H1 (cell line): Measurements from ENCODE around the gene CRIP1. TPM values are rescaled to one million over a fixed set of nuclear protein-coding genes. Genes with fewer than 3 reads are reported as not detected.

Experiments used
- CTCF ChIA-PET: fragments of 300-600 bp; sonication (Branson Sonifier 250); formaldehyde crosslinking; loops from one replicate; lab custom pipeline; 2021; ENCODE audit not compliant: partially characterized antibody; lab: Charles Lee
- POLR2A ChIA-PET: fragments of 300-600 bp; sonication (Branson Sonifier 250); formaldehyde crosslinking; loops from one replicate; lab custom pipeline; 2021; ENCODE audit warnings: inconsistent platforms; ENCODE audit not compliant: partially characterized antibody; lab: Charles Lee
- DNase-seq, 2 experiments: peaks; one replicate each; pipeline versions ENCODE4 v3.0.0 to v3.0.0-alpha.2; 2010 to 2022; ENCODE audit warnings: low spot score in 2 of 2, low read depth in 1 of 2, mixed read lengths in 1 of 2
- FAIRE-seq: peaks from 2 replicates; lab custom pipeline; 2011; peaks lifted over from hg19 to GRCh38; lab: Jason Lieb, UNC
- H2AFZ ChIP-seq: 2 replicates; pipeline ENCODE4 v1.8.1; 2012; ENCODE audit warnings: low read length, inconsistent platforms
- H2AK5ac ChIP-seq: 2 replicates; pipeline ENCODE4 v1.6.1; 2013; ENCODE audit warnings: low read depth, low read length
- H2BK120ac ChIP-seq: replicated peaks from 2 replicates; pipeline ENCODE3; 2013; ENCODE audit warnings: low read depth, low read length, inconsistent platforms
- H2BK12ac ChIP-seq: 2 replicates; pipeline ENCODE4 v1.6.1; 2013; ENCODE audit warnings: low read depth, low read length
- H2BK15ac ChIP-seq: 2 replicates; pipeline ENCODE4 v1.6.1; 2013; ENCODE audit warnings: low read length
- H2BK20ac ChIP-seq: 2 replicates; pipeline ENCODE4 v1.6.1; 2013; ENCODE audit warnings: low read length
- H2BK5ac ChIP-seq: 2 replicates; pipeline ENCODE4 v1.6.1; 2013; ENCODE audit warnings: low read depth, low read length
- H3K14ac ChIP-seq: 2 replicates; pipeline ENCODE4 v1.6.1; 2013; ENCODE audit warnings: inconsistent platforms; ENCODE audit not compliant: insufficient read length
- H3K18ac ChIP-seq: 2 replicates; pipeline ENCODE4 v1.6.1; 2013; ENCODE audit warnings: low read length; ENCODE audit errors: extremely low read depth
- H3K23ac ChIP-seq: 2 replicates; pipeline ENCODE4 v1.6.1; 2013; ENCODE audit warnings: inconsistent platforms; ENCODE audit not compliant: insufficient read length
- H3K23me2 ChIP-seq: 2 replicates; pipeline ENCODE4 v1.6.1; 2013; ENCODE audit warnings: low read depth, low read length
- H3K27ac ChIP-seq: 2 replicates; pipeline ENCODE4 v1.6.1; 2011; ENCODE audit warnings: low read depth, low read length, inconsistent platforms
- H3K27me3 ChIP-seq, 4 experiments: replicated peaks in 1 of 4; 1 replicate in 1 of 4; 2 replicates in 3 of 4; pipeline versions ENCODE4 v1.6.1 to v1.8.1; 2011 to 2013; ENCODE audit warnings: low read length in 3 of 4, mild to moderate bottlenecking in 3 of 4, inconsistent platforms in 2 of 4, mixed read lengths in 2 of 4, moderate library complexity in 1 of 4; ENCODE audit not compliant: control insufficient read depth in 3 of 4, insufficient read depth in 3 of 4; ENCODE audit errors: extremely low read depth in 1 of 4
- H3K36me3 ChIP-seq, 4 experiments: 2 replicates each; pipeline versions ENCODE4 v1.6.1 to v1.8.1; 2011 to 2013; ENCODE audit warnings: mild to moderate bottlenecking in 4 of 4, low read length in 3 of 4, moderate library complexity in 2 of 4, control low read depth in 1 of 4, inconsistent platforms in 1 of 4; ENCODE audit not compliant: insufficient read depth in 4 of 4, control insufficient read depth in 2 of 4
- H3K4ac ChIP-seq: replicated peaks from 2 replicates; pipeline ENCODE3; 2013; ENCODE audit warnings: low read length, low read depth, mixed read lengths, inconsistent platforms; ENCODE audit not compliant: insufficient read length
- H3K4me1 ChIP-seq, 4 experiments: replicated peaks in 1 of 4; 1 replicate in 1 of 4; 2 replicates in 3 of 4; pipeline versions ENCODE4 v1.6.1 to v1.8.1; 2011 to 2013; ENCODE audit warnings: low read length in 3 of 4, inconsistent platforms in 2 of 4, mixed read lengths in 1 of 4; ENCODE audit not compliant: insufficient read depth in 4 of 4, control insufficient read depth in 3 of 4
- H3K4me2 ChIP-seq, 2 experiments: 2 replicates each; pipeline versions ENCODE4 v1.6.1 to v1.8.1; 2011 to 2013; ENCODE audit warnings: low read depth in 2 of 2, low read length in 2 of 2, control low read depth in 1 of 2, inconsistent platforms in 1 of 2, mild to moderate bottlenecking in 1 of 2; ENCODE audit not compliant: insufficient read depth in 1 of 2
- H3K4me3 ChIP-seq, 4 experiments: fragments of 200-600, 300-600 bp in 1 of 4; sonication (generic), shearing (Covaris generic), sonication (Bioruptor Twin) in 1 of 4; 2 replicates each; pipeline versions ENCODE4 v1.5.1 to v1.8.1; 2011 to 2016; ENCODE audit warnings: low read length in 4 of 4, low read depth in 3 of 4, control low read depth in 2 of 4, inconsistent platforms in 2 of 4, mild to moderate bottlenecking in 2 of 4, mixed read lengths in 1 of 4, moderate library complexity in 1 of 4; ENCODE audit not compliant: insufficient read depth in 2 of 4; ENCODE audit errors: extremely low read depth in 1 of 4
- H3K56ac ChIP-seq: replicated peaks from 2 replicates; pipeline ENCODE3; 2013; ENCODE audit warnings: low read depth, mild to moderate bottlenecking, mixed read lengths, low read length, inconsistent platforms; ENCODE audit not compliant: insufficient read length
- H3K79me1 ChIP-seq: 2 replicates; pipeline ENCODE4 v1.6.1; 2013; ENCODE audit warnings: low read depth, low read length, control low read depth
- H3K79me2 ChIP-seq, 2 experiments: 2 replicates each; pipeline versions ENCODE4 v1.6.1 to v1.8.1; 2012 to 2013; ENCODE audit warnings: low read length in 2 of 2, mild to moderate bottlenecking in 2 of 2, inconsistent platforms in 1 of 2; ENCODE audit not compliant: insufficient read depth in 2 of 2, control insufficient read depth in 1 of 2
- H3K9ac ChIP-seq, 4 experiments: replicated peaks in 1 of 4; 1 replicate in 1 of 4; 2 replicates in 3 of 4; pipeline versions ENCODE4 v1.6.1 to v1.8.1; 2011 to 2013; ENCODE audit warnings: low read depth in 3 of 4, low read length in 3 of 4, control low read depth in 2 of 4, mild to moderate bottlenecking in 2 of 4, moderate library complexity in 2 of 4, inconsistent platforms in 1 of 4; ENCODE audit errors: extremely low read depth in 1 of 4
- H3K9me3 ChIP-seq, 2 experiments: 2 replicates each; pipeline versions ENCODE4 v1.6.1 to v1.8.1; 2012 to 2013; ENCODE audit warnings: mild to moderate bottlenecking in 2 of 2, moderate library complexity in 2 of 2, control low read depth in 1 of 2, inconsistent platforms in 1 of 2, low read depth in 1 of 2, low read length in 1 of 2, mixed read lengths in 1 of 2; ENCODE audit not compliant: insufficient read depth in 2 of 2
- H4K20me1 ChIP-seq, 2 experiments: replicated peaks in 1 of 2; 2 replicates each; pipeline versions ENCODE3 to v1.8.1; 2011 to 2013; ENCODE audit warnings: inconsistent platforms in 2 of 2, low read length in 2 of 2, mild to moderate bottlenecking in 1 of 2; ENCODE audit not compliant: insufficient read depth in 2 of 2, control insufficient read depth in 1 of 2
- H4K5ac ChIP-seq: 2 replicates; pipeline ENCODE4 v1.6.1; 2013; ENCODE audit warnings: low read length, low read depth, mixed read lengths, inconsistent platforms; ENCODE audit not compliant: insufficient read length
- H4K8ac ChIP-seq: 2 replicates; pipeline ENCODE4 v1.8.0; 2013; ENCODE audit warnings: mild to moderate bottlenecking, moderate library complexity, low read length, inconsistent platforms; ENCODE audit not compliant: insufficient read depth; ENCODE audit errors: extremely low read depth
- H4K91ac ChIP-seq: replicated peaks from 2 replicates; pipeline ENCODE3; 2013; ENCODE audit warnings: low read length, mixed read lengths, inconsistent platforms; ENCODE audit not compliant: insufficient read length
- ATF3 ChIP-seq: IDR thresholded peaks from 2 replicates; pipeline ENCODE4 v1.6.1; 2011; ENCODE audit warnings: low read depth, mild to moderate bottlenecking, low read length; ENCODE audit not compliant: insufficient read depth
- BRCA1 ChIP-seq: IDR thresholded peaks from 2 replicates; pipeline ENCODE4 v1.6.1; 2012; ENCODE audit warnings: low read depth, low read length, improper control_type of control experiment
- E2F6 ChIP-seq: IDR thresholded peaks from 2 replicates; pipeline ENCODE4 v1.6.1; 2012; ENCODE audit warnings: inconsistent platforms
- HDAC2 ChIP-seq, 2 experiments: fragments of 300-600 bp in 1 of 2; sonication (generic) in 1 of 2; IDR thresholded peaks; 2 replicates each; pipeline ENCODE4 v1.6.1; 2011 to 2012; ENCODE audit warnings: low read depth in 2 of 2, low read length in 2 of 2, mild to moderate bottlenecking in 2 of 2, moderate library complexity in 2 of 2, borderline replicate concordance in 1 of 2, inconsistent platforms in 1 of 2
- POLR2AphosphoS5 ChIP-seq: IDR thresholded peaks from 2 replicates; pipeline ENCODE4 v1.6.1; 2011; ENCODE audit warnings: low read depth, low read length
- RBBP5 ChIP-seq: IDR thresholded peaks from 2 replicates; pipeline ENCODE4 v1.7.1; 2012; ENCODE audit warnings: low read depth, mild to moderate bottlenecking, inconsistent platforms, low read length, moderate library complexity, borderline replicate concordance
- SAP30 ChIP-seq: fragments of 300-600 bp; sonication (generic); IDR thresholded peaks from 2 replicates; pipeline ENCODE4 v1.7.1; 2012; ENCODE audit warnings: low read length, moderate library complexity, mild to moderate bottlenecking, inconsistent platforms; ENCODE audit not compliant: insufficient read depth, insufficient replicate concordance
- SP4 ChIP-seq: IDR thresholded peaks from 2 replicates; pipeline ENCODE4 v1.6.1; 2012; ENCODE audit warnings: low read length, inconsistent platforms
- SRF ChIP-seq: IDR thresholded peaks from 2 replicates; pipeline ENCODE4 v1.6.1; 2011; ENCODE audit warnings: mild to moderate bottlenecking, low read depth, low read length, moderate library complexity
- TAF7 ChIP-seq: optimal IDR thresholded peaks from 2 replicates; pipeline ENCODE3; 2011; ENCODE audit warnings: low read depth, mild to moderate bottlenecking, inconsistent platforms, low read length, moderate library complexity, borderline replicate concordance
- ZNF274 ChIP-seq: IDR thresholded peaks from 2 replicates; pipeline ENCODE4 v1.7.0; 2012; ENCODE audit warnings: low read length, borderline replicate concordance; ENCODE audit errors: extremely low read depth
- WGBS, 2 experiments: shearing (Covaris generic) in 1 of 2; methylation state at CpG; one replicate each; pipeline versions ENCODE4 v1.1.6 to v1.1.7; 2013 to 2015; ENCODE audit warnings: low lambda C conversion rate in 2 of 2, mixed read lengths in 2 of 2, inconsistent platforms in 1 of 2, low coverage in 1 of 2, missing lambda C conversion rate in 1 of 2; ENCODE audit not compliant: insufficient replicate concordance in 2 of 2, insufficient coverage in 1 of 2, insufficient read length in 1 of 2; ENCODE audit errors: extremely low coverage in 1 of 2, missing lambda C conversion rate in 1 of 2; 5-methylcytosine and 5-hydroxymethylcytosine counted together
- polyA plus RNA-seq, 7 experiments: library from polyadenylated mRNA; depleted of rRNA in 3 of 7; stranded (reverse) in 5 of 7; unstranded in 2 of 7; fragments of >200 nt in 5 of 7; fragments of 200-250 nt in 2 of 7; gene quantifications; 1 replicate in 5 of 7; 2 replicates in 1 of 7; 4 replicates in 1 of 7; pipeline versions ENCODE4 v1.2.1 to v1.2.3, GENCODE V29; 2011 to 2013; ENCODE audit warnings: missing spikeins in 2 of 7, mixed read lengths in 2 of 7
- total RNA-seq: library from RNA; stranded (reverse); fragmentation: NEBNext Ultra II Directional; extraction: Animal tissue kit (Norgen Biotek cat#: 25700); gene quantifications from 2 replicates; pipeline ENCODE4 v1.2.1, GENCODE V29; 2021

Gene CRIP1
- total and polyA plus RNA-seq, 2 of the 8 experiments (the other 6 are each of a cell fraction or from before 2014, with no cell fraction given): 1.2 to 2.2 TPM

GRCh38 chr14:105531088-105531893 lies 44.6 kb downstream of the CRIP1 start:
- H3K79me1 ChIP-seq: no peaks in the 10 kb centered on the region
- H2BK12ac ChIP-seq: no peak overlapping the region
- H3K56ac ChIP-seq: no peak overlapping the region
- peaks cover 6 to 71% of the 10 kb centered on the region in 2 experiments; a peak in 3 of 4 replicates for H3K9me3 ChIP-seq
- peaks cover 9 to 27% (median 20%) of the 10 kb centered on the region in 4 experiments for H3K27me3 ChIP-seq
- H3K9ac ChIP-seq: no peak overlapping the region
- H3K27ac ChIP-seq: no peak overlapping the region
- no peak overlapping the region for H3K14ac ChIP-seq
- DNase-seq: no peak
- H3K4me1 ChIP-seq: peaks cover 0 to 2% (median 0%) of the 10 kb centered on the region in 4 experiments; a peak in 3 of 7 replicates
- H2AK5ac ChIP-seq: no peak overlapping the region
- H4K5ac ChIP-seq: no peak overlapping the region
- TF ChIP-seq ZNF274 (no peak), E2F6 (no peak), SAP30 (no peak), SP4 (no peak), SRF (no peak), TAF7 (no peak), BRCA1 (no peak), RBBP5 (no peak), POLR2AphosphoS5 (no peak), HDAC2 (IDR thresholded peaks at IDR 0.05; ENCODE audit: borderline replicate concordance in 1 of 2, low read depth in 2 of 2, low read length in 2 of 2) (no peak), ATF3 (no peak)
- H4K91ac ChIP-seq: no peak overlapping the region
- H3K4me3 ChIP-seq: no peak overlapping the region
- no peak overlapping the region for H2AFZ ChIP-seq
- no peak overlapping the region for H2BK120ac ChIP-seq
- ChIA-PET CTCF (no interaction called here), POLR2A (no interaction called here)
- WGBS, 2 experiments: 88% methylated on average over 16 of the region's 30 CpGs; no CpG with 5 or more reads in 1 of the 2 experiments
- no peak overlapping the region for H3K18ac ChIP-seq
- H3K4me2 ChIP-seq: no peak overlapping the region
- no peak overlapping the region for H3K23ac ChIP-seq
- no peak overlapping the region for H2BK5ac ChIP-seq
- H3K36me3 ChIP-seq: no peaks in the 10 kb centered on the region
- H3K23me2 ChIP-seq: no peaks in the 10 kb centered on the region; the same call in 1 of the 2 replicates
- no peak overlapping the region for H3K4ac ChIP-seq
- no peak overlapping the region for H2BK15ac ChIP-seq
- no peak overlapping the region for H4K8ac ChIP-seq
- H2BK20ac ChIP-seq: no peak overlapping the region
- no peaks in the 10 kb centered on the region for H3K79me2 ChIP-seq
- FAIRE-seq: no peak
- H4K20me1 ChIP-seq: no peaks in the 10 kb centered on the region
